Vagina (tissue), 2 donors: ENCODE measurements around the gene TPRN.

Experiments
- CTCF ChIP-seq, 3 experiments: fragments of 450-650 bp in 2 of 3; fragments of 200-600 bp in 1 of 3; sonication (generic) in 1 of 3; IDR thresholded peaks; one replicate each; pipeline ENCODE4 v1.5.1; 2017 to 2019; ENCODE audit warnings: antibody characterized with exemption in 3 of 3, mild to moderate bottlenecking in 2 of 3, moderate library complexity in 2 of 3
- POLR2AphosphoS5 ChIP-seq, 2 donors: sonication (generic); formaldehyde crosslinking; IDR thresholded peaks; one replicate each; pipeline ENCODE4 v1.9.0; 2017; ENCODE audit warnings: antibody characterized with exemption in 2 of 2, mild to moderate bottlenecking in 2 of 2, low read depth in 1 of 2; ENCODE audit not compliant: insufficient read depth in 1 of 2

GRCh38 chr9:137191245-137191644 lies 9.3 kb downstream of the TPRN start:
- TF ChIP-seq CTCF (IDR thresholded peaks at IDR 0.05) (no peak), POLR2AphosphoS5 (IDR thresholded peaks at IDR 0.05; ENCODE audit: insufficient read depth in 1 of 2, low read depth in 1 of 2) (no peak)
